Colonic mucosa (tissue), 4 donors: ENCODE measurements around the gene SYK. TPM values are rescaled to one million over a fixed set of nuclear protein-coding genes. Genes with fewer than 3 reads are reported as not detected.

Experiments
- DNase-seq: peaks from one replicate; pipeline ENCODE4 v3.0.0-alpha.2; 2020
- H3K27ac ChIP-seq: fragments of 200-600 bp; one replicate; pipeline ENCODE4 v1.8.0; 2021
- H3K27me3 ChIP-seq: fragments of 200-600 bp; one replicate; pipeline ENCODE4 v1.8.0; 2021
- H3K36me3 ChIP-seq: fragments of 200-600 bp; one replicate; pipeline ENCODE4 v1.8.0; 2021
- H3K4me1 ChIP-seq: fragments of 200-600 bp; one replicate; pipeline ENCODE4 v1.8.0; 2021; ENCODE audit warnings: mild to moderate bottlenecking
- H3K4me3 ChIP-seq: fragments of 200-600 bp; one replicate; pipeline ENCODE4 v1.8.0; 2021
- H3K9ac ChIP-seq, 2 donors: one replicate each; pipeline ENCODE4 v1.7.0; 2013; ENCODE audit warnings: control low read depth in 2 of 2, low read depth in 2 of 2, low read length in 2 of 2
- H3K9me3 ChIP-seq: fragments of 200-600 bp; one replicate; pipeline ENCODE4 v1.8.0; 2021
- CTCF ChIP-seq: fragments of 200-600 bp; IDR thresholded peaks from one replicate; pipeline ENCODE4 v1.8.0; 2022; ENCODE audit warnings: antibody characterized with exemption, mild to moderate bottlenecking
- intact Hi-C: fragments of 100-400 bp; cut with DNase I; formaldehyde crosslinking; loops from one replicate; pipeline ENCODE4 v1.14.1; 2022
- total RNA-seq, 2 donors: library from RNA; stranded (reverse); fragmentation: NEBNext Ultra II Directional in 1 of 2; extraction: Animal tissue kit (Norgen Biotek cat#: 25700) in 1 of 2; gene quantifications; one replicate each; pipeline ENCODE4 v1.2.1, GENCODE V29; 2021
- donor health status: healthy.
- donor health status: DM: no; HTN: no; CAD: no.
- donor health status: DM: no; HTN: no; CAD: no.

The SYK gene
- total RNA-seq, 2 donors from 2014 or later = 58.1 to 92.6 TPM

DNA sequence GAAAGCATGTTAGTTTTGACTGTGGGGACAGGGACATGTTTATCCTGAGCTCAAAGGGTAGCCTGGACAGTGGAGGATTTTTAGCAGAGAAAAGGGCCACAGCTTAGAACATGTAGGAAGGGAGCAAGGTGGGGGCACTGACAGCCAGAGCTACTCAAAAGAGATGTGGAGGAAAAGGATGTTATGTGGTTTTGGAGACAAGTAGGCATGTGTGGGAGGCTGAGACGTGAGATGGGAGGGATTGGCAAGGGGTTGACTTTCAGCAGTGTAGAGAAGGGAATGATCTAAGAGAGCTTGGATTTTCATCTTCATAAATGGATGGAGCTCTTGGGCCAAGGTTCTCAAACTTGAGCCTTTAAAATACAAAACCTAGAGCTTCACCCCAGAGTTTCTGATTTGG, 24.0 kb downstream of the SYK start:
- intact Hi-C loops = no loop called here
- H3K27ac ChIP-seq = no peak overlapping the region
- no peak for TF ChIP-seq CTCF

GRCh38 chr9:90826326-90827020, 24.9 kb downstream of the SYK start:
- no peak overlapping the region for H3K27ac ChIP-seq
- TF ChIP-seq CTCF = no peak
- DNase-seq = no peak
- H3K27me3 ChIP-seq = no peaks in the 10 kb centered on the region
- H3K4me3 ChIP-seq = no peak overlapping the region
- H3K36me3 ChIP-seq = no peaks in the 10 kb centered on the region
- intact Hi-C loops = no loop called here
- no peak overlapping the region for H3K9ac ChIP-seq
- no peaks in the 10 kb centered on the region for H3K9me3 ChIP-seq
- no peaks in the 10 kb centered on the region for H3K4me1 ChIP-seq

More for the DNA sequence above, 24.0 kb downstream of the SYK start:
- Histone ChIP-seq H3K36me3 (no peaks in the 10 kb centered on the region), H3K4me1 (no peaks in the 10 kb centered on the region), H3K4me3 (no peak overlapping the region), H3K9me3 (no peaks in the 10 kb centered on the region), H3K27me3 (no peaks in the 10 kb centered on the region), H3K9ac (no peak overlapping the region)
- DNase-seq = no peak

- no peaks in the 10 kb centered on the region for H3K4me1 ChIP-seq
- no peaks in the 10 kb centered on the region for H3K36me3 ChIP-seq
- no peak overlapping the region for H3K9ac ChIP-seq
- H3K4me3 ChIP-seq = no peak overlapping the region
- no peak for DNase-seq
- TF ChIP-seq CTCF = no peak
- no peak overlapping the region for H3K27ac ChIP-seq
- H3K27me3 ChIP-seq = no peaks in the 10 kb centered on the region
- intact Hi-C loops = no loop called here
- H3K9me3 ChIP-seq = no peaks in the 10 kb centered on the region
Measured at GRCh38 chr9:90827181-90827871, 25.7 kb downstream of the SYK start.

GRCh38 chr9:90830051-90830450, 28.4 kb downstream of the SYK start:
- no peak for DNase-seq
- Histone ChIP-seq H3K9me3 (no peaks in the 10 kb centered on the region), H3K9ac (no peak overlapping the region), H3K27me3 (no peaks in the 10 kb centered on the region), H3K27ac (no peak overlapping the region), H3K4me3 (no peak overlapping the region), H3K36me3 (no peaks in the 10 kb centered on the region), H3K4me1 (no peaks in the 10 kb centered on the region)
- no peak for TF ChIP-seq CTCF
- intact Hi-C loops = no loop called here

GRCh38 chr9:90830977-90831376, 29.4 kb downstream of the SYK start:
- no peak overlapping the region for H3K27ac ChIP-seq
- no peak for TF ChIP-seq CTCF
- no peaks in the 10 kb centered on the region for H3K9me3 ChIP-seq
- H3K27me3 ChIP-seq = no peaks in the 10 kb centered on the region
- no peaks in the 10 kb centered on the region for H3K36me3 ChIP-seq
- intact Hi-C loops = no loop called here
- H3K4me1 ChIP-seq = no peaks in the 10 kb centered on the region
- no peak for DNase-seq
- no peak overlapping the region for H3K9ac ChIP-seq
- H3K4me3 ChIP-seq = no peak overlapping the region
